PC-9 (cell line): ENCODE measurements around the gene TMEM30B. TPM values are rescaled to one million over a fixed set of nuclear protein-coding genes. Genes with fewer than 3 reads are reported as not detected.
A peak's percentile ranks its signal among the peaks of the same experiment; 100 is the strongest.

Experiments
- BruUV-seq: library from RNA; stranded (reverse); fragments of 400-500 nt; replicated peaks from 2 replicates; lab custom pipeline; 2021; lab: Mats Ljungman, UMichigan
- CTCF ChIA-PET: fragments of 300-600 bp; sonication (Branson Sonifier 250); formaldehyde crosslinking; loops from one replicate; lab custom pipeline; 2022; ENCODE audit warnings: antibody characterized with exemption; lab: Charles Lee
- POLR2A ChIA-PET: fragments of 300-600 bp; sonication (Branson Sonifier 250); formaldehyde crosslinking; loops from one replicate; lab custom pipeline; 2022; ENCODE audit warnings: antibody characterized with exemption; ENCODE audit not compliant: unreplicated experiment; lab: Charles Lee
- DNase-seq, 2 experiments: peaks; one replicate each; pipeline versions ENCODE4 v3.0.0 to v3.0.0-alpha.2; 2015 to 2022; ENCODE audit warnings: mixed read lengths in 1 of 2
- H2AFZ ChIP-seq: fragments of 200-600 bp; sonication (generic); 2 replicates; pipeline ENCODE4 v1.8.1; 2017; ENCODE audit warnings: antibody characterized with exemption
- H3F3A ChIP-seq: fragments of 200-600 bp; sonication (generic); 2 replicates; pipeline ENCODE4 v1.8.1; 2017; ENCODE audit warnings: antibody characterized with exemption, mild to moderate bottlenecking, low read depth; ENCODE audit not compliant: insufficient read depth
- H3K27ac ChIP-seq: fragments of 200-600 bp; sonication (generic); 2 replicates; pipeline ENCODE4 v1.6.1; 2016; ENCODE audit warnings: mixed run types
- H3K27me3 ChIP-seq: fragments of 200-600 bp; sonication (generic); 2 replicates; pipeline ENCODE4 v1.6.1; 2016; ENCODE audit warnings: low read depth, mixed run types; ENCODE audit not compliant: insufficient read depth
- H3K36me3 ChIP-seq: fragments of 200-600 bp; sonication (generic); 2 replicates; pipeline ENCODE4 v1.6.1; 2016; ENCODE audit warnings: low read depth, mixed run types
- H3K4me1 ChIP-seq: fragments of 200-600 bp; sonication (generic); replicated peaks from 2 replicates; pipeline ENCODE4 v1.6.1; 2016; ENCODE audit warnings: mixed run types; ENCODE audit not compliant: insufficient read depth
- H3K4me2 ChIP-seq: fragments of 200-600 bp; sonication (generic); 2 replicates; pipeline ENCODE4 v1.6.1; 2017; ENCODE audit warnings: mixed run types
- H3K4me3 ChIP-seq: fragments of 200-600 bp; sonication (generic); 2 replicates; pipeline ENCODE4 v1.6.1; 2016; ENCODE audit warnings: mixed run types
- H3K79me2 ChIP-seq: fragments of 200-600 bp; sonication (generic); 2 replicates; pipeline ENCODE4 v1.6.1; 2017; ENCODE audit warnings: low read depth, mixed run types
- H3K9me2 ChIP-seq: fragments of 200-600 bp; sonication (generic); 2 replicates; pipeline ENCODE4 v1.8.1; 2017; ENCODE audit warnings: mild to moderate bottlenecking; ENCODE audit not compliant: insufficient read depth
- H3K9me3 ChIP-seq: fragments of 200-600 bp; sonication (generic); 2 replicates; pipeline ENCODE4 v1.8.1; 2016; ENCODE audit warnings: low read depth; ENCODE audit not compliant: insufficient read depth
- H4K20me1 ChIP-seq: fragments of 200-600 bp; sonication (generic); 2 replicates; pipeline ENCODE4 v1.8.1; 2017; ENCODE audit not compliant: insufficient read depth
- EZH2 ChIP-seq: fragments of 200-600 bp; sonication (generic); IDR thresholded peaks from 2 replicates; pipeline ENCODE4 v1.8.0; 2017; ENCODE audit warnings: antibody characterized with exemption, low read depth
- intact Hi-C: fragments of 100-400 bp; cut with micrococcal nuclease; formaldehyde crosslinking; loops from one replicate; pipeline ENCODE4 v1.10.0; 2022; ENCODE audit not compliant: unreplicated experiment
- total RNA-seq: library from RNA; stranded (reverse); gene quantifications from 2 replicates; pipeline ENCODE4 v1.2.3, GENCODE V29; 2021
- TF ChIP-seq, protein P1 (sequence below): fragments of 200-600 bp; sonication (generic); conservative IDR thresholded peaks from 2 replicates; pipeline ENCODE4 v1.6.1; 2017; ENCODE audit warnings: mixed run types, antibody characterized with exemption, mild to moderate bottlenecking, moderate library complexity

Gene TMEM30B
- total RNA-seq, 1 experiment from 2014 or later = 19.6 TPM

DNA sequence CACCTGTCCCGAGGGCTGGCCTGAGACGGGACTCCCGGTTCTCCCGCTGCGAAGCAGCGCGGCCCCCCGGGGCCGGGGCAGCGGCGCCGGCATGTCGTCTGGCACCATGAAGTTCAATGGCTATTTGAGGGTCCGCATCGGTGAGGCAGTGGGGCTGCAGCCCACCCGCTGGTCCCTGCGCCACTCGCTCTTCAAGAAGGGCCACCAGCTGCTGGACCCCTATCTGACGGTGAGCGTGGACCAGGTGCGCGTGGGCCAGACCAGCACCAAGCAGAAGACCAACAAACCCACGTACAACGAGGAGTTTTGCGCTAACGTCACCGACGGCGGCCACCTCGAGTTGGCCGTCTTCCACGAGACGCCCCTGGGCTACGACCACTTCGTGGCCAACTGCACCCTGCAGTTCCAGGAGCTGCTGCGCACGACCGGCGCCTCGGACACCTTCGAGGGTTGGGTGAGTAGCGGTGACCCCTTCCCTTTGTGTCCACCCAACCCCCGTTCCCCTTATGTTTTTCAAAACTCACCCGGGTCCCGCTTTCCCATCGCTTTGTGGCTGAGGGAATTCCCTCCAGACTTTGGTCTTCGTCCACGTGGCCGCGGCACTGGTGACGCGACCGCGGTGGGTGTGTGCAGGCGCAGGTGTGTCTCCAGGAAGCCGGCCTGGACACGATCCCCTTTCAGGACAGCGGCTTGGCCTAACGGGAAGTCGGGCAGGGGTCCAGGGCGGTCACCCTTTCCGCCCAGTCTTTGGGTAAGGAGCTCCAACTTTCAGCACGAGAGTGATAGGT lies 41.1 kb upstream of the TMEM30B start:
- no peaks in the 10 kb centered on the region for H4K20me1 ChIP-seq
- H3K4me3 ChIP-seq = peak overlapping the region; percentile 59
- H3K4me2 ChIP-seq = peak overlapping the region; percentile 99
- H3K27me3 ChIP-seq = no peaks in the 10 kb centered on the region
- peak overlapping the region; percentile 52 for H3K27ac ChIP-seq
- H3K36me3 ChIP-seq = peaks cover 15% of the 10 kb centered on the region; the same call in 1 of the 2 replicates
- H3K79me2 ChIP-seq = peaks cover 55% of the 10 kb centered on the region
- H3K9me3 ChIP-seq = peaks cover 9% of the 10 kb centered on the region
- ChIA-PET POLR2A (interaction anchor here (0.6 to 1.0 kb wide), 6 partner anchors 12 to 398 kb away, joined by 3 to 12 read pairs (median 5); no protein-coding TSS in a partner anchor), CTCF (interaction anchor here (0.5 to 1.1 kb wide), 4 partner anchors 41 to 116 kb away, joined by 3 to 6 read pairs (median 4); partner anchors contain the start of gene TMEM30B)
- H3K9me2 ChIP-seq = no peaks in the 10 kb centered on the region
- peaks cover 9% of the 10 kb centered on the region; the same call in 1 of the 2 replicates for H3F3A ChIP-seq
- peak overlapping the region; percentile 75 for H2AFZ ChIP-seq
- peaks cover 37% of the 10 kb centered on the region for H3K4me1 ChIP-seq
- intact Hi-C loops = loop anchor here (1.0 kb wide), 1 partner anchor 34 kb away; no protein-coding TSS in a partner anchor
- BruUV-seq = no TSS peak
- peak; percentile 71 to 74 for DNase-seq
- TF ChIP-seq EZH2 = no peak
- TF ChIP-seq, protein P1, sequence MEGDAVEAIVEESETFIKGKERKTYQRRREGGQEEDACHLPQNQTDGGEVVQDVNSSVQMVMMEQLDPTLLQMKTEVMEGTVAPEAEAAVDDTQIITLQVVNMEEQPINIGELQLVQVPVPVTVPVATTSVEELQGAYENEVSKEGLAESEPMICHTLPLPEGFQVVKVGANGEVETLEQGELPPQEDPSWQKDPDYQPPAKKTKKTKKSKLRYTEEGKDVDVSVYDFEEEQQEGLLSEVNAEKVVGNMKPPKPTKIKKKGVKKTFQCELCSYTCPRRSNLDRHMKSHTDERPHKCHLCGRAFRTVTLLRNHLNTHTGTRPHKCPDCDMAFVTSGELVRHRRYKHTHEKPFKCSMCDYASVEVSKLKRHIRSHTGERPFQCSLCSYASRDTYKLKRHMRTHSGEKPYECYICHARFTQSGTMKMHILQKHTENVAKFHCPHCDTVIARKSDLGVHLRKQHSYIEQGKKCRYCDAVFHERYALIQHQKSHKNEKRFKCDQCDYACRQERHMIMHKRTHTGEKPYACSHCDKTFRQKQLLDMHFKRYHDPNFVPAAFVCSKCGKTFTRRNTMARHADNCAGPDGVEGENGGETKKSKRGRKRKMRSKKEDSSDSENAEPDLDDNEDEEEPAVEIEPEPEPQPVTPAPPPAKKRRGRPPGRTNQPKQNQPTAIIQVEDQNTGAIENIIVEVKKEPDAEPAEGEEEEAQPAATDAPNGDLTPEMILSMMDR = no peak

GRCh38 chr14:61321385-61322010 lies 40.4 kb upstream of the TMEM30B start, which contains the start of gene PRKCH:
Gene PRKCH (plus strand): TSS chr14:61321579. CDS start chr14:61322102, 523 bp downstream.
- intact Hi-C loops = loop anchor here (1.0 to 2.0 kb wide), 5 partner anchors 35 to 135 kb away; no protein-coding TSS in a partner anchor
- peaks cover 48% of the 10 kb centered on the region for H3K79me2 ChIP-seq
- CTCF ChIA-PET = interaction anchor here (0.5 to 1.1 kb wide), 4 partner anchors 30 to 47 kb away, joined by 3 to 6 read pairs (median 4); partner anchors contain the start of gene TMEM30B
- peak within 1 kb of the TSS; percentile 52 for H3K27ac ChIP-seq
- peaks cover 9% of the 10 kb centered on the region for H3K9me3 ChIP-seq
- BruUV-seq = no TSS peak
- H2AFZ ChIP-seq = peak within 1 kb of the TSS; percentile 75
- peak; percentile 91 to 93 for DNase-seq
- TF ChIP-seq, protein P1 = peak; percentile 46; the same call in 1 of the 2 replicates
- TF ChIP-seq EZH2 = no peak
- peak within 1 kb of the TSS; percentile 59 for H3K4me3 ChIP-seq
- POLR2A ChIA-PET = interaction anchor here (0.6 to 1.0 kb wide), 6 partner anchors 13 to 482 kb away, joined by 3 to 12 read pairs (median 4); no protein-coding TSS in a partner anchor
- H3K4me2 ChIP-seq = peak within 1 kb of the TSS; percentile 99
- H3K9me2 ChIP-seq = no peaks in the 10 kb centered on the region
- H4K20me1 ChIP-seq = no peaks in the 10 kb centered on the region
- H3K4me1 ChIP-seq = peaks cover 30% of the 10 kb centered on the region
- 0 out of 2 replicates have a peak, but pooled peaks cover 9% of the 10 kb centered on the region for H3F3A ChIP-seq
- no peaks in the 10 kb centered on the region for H3K27me3 ChIP-seq
- H3K36me3 ChIP-seq = peaks cover 14% of the 10 kb centered on the region; the same call in 1 of the 2 replicates
